Measurements from ENCODE around the gene KLF7.

The KLF7 gene

DNA sequence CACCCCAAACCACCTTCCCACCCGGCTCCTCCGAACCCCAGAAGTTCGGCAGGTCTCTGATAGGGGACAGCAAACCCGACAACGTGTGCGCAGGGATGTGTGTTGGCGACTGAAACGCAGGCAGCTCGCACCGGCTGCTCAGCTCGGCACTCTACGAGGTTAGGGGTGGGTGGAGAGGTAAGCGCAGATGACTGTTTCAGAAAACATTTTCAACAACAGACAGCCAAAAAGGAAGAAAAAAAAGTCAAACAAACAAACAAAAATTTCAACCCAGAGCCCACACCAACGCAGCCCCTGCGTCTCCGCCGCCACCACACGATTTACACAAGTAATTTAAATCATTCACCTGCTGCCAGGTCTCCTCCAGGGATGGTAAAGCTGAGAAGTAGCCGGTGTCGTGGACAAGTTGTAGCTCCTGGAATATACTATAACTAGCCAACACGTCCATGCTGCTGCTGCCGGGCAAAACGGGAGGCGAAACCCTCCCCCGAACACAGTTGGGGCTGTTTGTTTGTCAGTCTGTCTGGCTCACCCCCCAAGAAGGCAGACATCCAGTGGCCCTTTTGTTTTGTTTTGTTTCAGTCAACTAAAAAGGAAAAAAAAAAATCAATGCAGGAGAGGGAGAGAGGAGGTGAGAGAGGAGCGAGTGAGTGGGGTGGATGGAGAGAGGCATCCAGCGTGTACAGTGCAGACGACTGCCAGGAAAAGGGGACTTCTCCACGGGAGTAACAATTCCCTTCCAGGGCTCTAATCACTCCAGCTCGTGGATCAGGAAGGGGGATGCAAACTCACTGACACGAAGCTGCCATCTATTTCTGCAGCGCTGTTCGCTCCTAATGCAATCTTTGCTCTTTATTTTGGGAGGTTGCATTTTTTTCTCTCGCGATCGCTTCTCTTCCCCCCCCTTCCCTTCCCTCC is at the start of gene KLF7:
Gene KLF7, minus strand, starts transcription at position 828 of the 918 bp plus-strand sequence. Its CDS starts 380 bp downstream, at position 448.
- DNase-seq (ENCODE audit: low read depth), result peak; percentile 40

GRCh38 chr2:207215308-207215707 is 49.6 kb upstream of the KLF7 start:
- DNase-seq (ENCODE audit: low read depth), result no peak

DNA sequence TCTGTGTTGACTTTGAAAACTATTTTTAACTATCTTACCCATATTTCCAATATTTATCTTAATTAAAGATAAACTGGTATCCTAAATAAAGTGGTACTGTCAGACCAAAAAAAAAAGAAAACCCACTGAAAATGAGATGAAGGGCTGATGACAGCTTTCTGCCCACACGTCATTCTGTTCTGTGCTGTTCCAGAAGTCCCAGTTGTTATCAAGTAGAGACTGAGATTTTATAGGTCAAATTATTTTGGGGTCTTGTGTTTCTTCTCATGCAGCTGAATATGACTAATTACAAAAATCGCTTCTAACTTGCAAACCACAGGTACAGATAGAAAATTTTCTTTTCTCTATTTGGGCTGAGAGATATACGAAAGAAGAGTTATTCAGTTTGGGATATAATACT is 48.7 kb upstream of the KLF7 start:
- no peak for DNase-seq (ENCODE audit: low read depth)

DNA sequence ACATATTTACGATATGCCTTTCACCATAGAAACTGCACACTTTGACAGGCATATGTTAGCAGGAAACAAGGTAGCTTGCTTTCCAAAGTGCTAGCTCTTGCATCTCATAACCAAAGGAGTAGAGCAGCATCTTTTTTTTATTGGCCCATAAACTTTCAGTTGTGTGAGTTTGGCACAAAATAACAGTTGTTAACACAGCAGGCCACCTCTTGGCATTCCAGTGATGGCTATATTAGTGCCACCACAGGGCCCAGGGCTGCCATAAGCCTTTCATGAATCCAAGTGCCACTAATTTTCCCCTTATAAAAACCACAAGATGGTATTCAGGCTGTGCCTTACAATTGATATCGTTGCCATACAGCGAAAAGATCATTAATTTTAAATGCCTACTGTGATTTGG is 40.3 kb upstream of the KLF7 start:
- DNase-seq (ENCODE audit: low read depth), result no peak

DNA sequence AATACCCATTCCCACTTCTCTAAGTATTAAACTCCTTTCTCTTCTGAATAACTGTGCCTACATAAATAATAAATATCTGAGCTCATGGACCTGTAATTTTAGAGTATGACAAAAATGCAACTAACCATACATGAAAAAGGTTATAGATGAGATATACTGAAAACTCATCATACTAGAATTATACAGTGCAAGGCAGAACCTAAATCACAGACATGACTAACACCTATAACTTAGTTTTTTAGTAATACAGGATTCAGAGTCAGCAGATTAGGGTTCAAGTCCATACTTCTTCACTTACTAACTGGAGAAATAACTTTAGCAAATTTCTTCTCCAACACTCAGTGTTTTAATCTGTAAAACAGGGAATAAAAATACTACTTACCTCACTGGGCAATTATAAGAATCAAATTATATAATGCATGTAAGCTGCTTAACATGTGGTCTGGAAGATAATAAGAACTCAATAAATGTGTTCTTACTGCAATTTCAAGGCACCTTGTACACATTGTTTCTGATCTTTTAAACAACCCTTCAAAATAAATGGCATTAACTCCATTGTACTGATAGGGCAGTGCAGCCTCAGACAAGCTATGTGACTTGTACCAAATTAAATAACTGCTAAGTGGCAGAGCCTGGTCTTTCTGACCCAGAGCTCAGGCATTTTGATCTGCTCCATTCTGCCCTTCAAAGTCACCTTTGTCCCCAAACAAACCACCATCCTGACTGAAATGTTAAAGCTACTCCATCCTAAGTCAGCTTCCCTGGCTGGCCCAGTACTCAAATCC is 39.6 kb upstream of the KLF7 start:
- DNase-seq (ENCODE audit: low read depth), result no peak

DNA sequence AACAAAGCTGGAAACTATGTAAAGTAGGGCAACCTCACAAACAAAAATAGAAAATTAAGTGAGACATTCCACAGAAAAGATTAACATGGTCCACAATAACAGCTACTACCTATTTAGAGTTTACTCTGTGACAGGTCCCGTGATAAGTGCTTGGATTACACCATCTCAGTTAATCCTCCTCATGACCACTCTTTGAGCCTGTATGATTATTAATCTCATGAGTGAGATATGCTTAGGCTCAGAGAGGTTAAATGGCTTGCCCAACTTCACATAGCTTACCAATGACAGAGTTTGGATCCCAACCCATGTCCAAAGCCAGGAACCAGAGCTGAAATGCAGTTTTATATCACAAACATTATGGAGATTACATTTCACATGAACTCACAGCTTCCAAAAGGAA is 37.3 kb upstream of the KLF7 start:
- no peak for DNase-seq (ENCODE audit: low read depth)

- no peak for DNase-seq (ENCODE audit: low read depth)
Observed at GRCh38 chr2:207202645-207203044, 36.9 kb upstream of the KLF7 start.

GRCh38 chr2:207201416-207201815 is 35.7 kb upstream of the KLF7 start:
- DNase-seq (ENCODE audit: low read depth), result no peak

DNA sequence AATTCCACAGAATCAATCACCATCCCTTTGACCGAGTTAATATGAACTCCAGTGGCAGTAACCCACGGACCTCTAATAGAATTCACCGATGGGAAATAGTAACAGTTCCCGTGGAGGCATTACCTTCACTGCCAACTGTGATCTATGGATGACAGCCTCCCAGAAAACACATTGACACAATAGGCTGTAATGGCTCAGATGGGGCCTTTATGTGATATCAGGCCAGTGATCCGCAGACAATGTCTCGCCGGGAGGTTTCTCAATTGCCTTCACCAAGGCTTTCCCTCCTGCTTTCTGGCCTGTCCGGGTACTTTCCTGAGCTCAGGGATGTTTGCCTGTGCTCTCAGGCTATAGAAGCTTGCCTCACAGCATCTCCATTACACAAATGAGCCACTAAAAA is 34.4 kb upstream of the KLF7 start:
- DNase-seq (ENCODE audit: low read depth), result no peak

- DNase-seq (ENCODE audit: low read depth), result no peak
Observed at GRCh38 chr2:207194028-207194427, 28.3 kb upstream of the KLF7 start.

DNA sequence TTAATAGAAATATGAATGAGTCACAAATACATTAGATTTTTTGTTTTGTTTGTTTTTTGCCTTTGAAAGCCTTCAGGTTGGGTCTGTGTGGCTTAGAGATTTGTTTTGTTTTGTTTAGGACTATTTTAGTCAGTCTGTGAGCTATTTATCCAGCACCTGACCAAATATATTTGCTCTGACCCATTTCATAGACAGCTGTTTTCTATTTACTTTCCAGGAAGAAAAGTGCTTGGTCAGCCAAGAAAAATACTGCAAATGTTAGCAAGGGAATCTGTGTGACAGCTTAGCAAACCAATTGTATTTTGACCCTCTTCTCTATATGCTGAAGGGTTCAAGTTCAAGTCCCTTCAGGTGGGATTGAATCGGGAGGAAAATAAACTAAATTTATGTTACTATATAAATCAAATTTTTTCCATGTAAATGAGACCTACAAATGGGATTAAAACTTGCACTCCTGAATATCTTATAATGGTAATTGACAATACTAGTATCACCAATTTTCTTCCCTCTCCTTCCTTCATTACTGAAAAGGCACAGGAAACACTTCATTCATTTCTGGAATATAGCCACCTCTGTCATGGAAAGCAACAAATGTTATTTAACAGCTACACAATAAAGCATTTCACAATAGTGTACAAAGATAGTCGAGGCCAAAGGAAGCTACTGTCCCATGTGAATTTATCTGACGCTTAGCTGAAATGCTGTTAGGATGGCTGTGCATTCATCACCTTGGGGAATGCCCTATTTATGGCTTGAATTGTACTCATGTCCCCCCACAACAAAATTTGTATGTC is 23.1 kb upstream of the KLF7 start:
- DNase-seq (ENCODE audit: low read depth), result no peak

- DNase-seq (ENCODE audit: low read depth), result no peak
Observed at GRCh38 chr2:207185372-207185771, 19.6 kb upstream of the KLF7 start.

- no peak for DNase-seq (ENCODE audit: low read depth)
Observed at GRCh38 chr2:207184768-207185167, 19.0 kb upstream of the KLF7 start.

DNA sequence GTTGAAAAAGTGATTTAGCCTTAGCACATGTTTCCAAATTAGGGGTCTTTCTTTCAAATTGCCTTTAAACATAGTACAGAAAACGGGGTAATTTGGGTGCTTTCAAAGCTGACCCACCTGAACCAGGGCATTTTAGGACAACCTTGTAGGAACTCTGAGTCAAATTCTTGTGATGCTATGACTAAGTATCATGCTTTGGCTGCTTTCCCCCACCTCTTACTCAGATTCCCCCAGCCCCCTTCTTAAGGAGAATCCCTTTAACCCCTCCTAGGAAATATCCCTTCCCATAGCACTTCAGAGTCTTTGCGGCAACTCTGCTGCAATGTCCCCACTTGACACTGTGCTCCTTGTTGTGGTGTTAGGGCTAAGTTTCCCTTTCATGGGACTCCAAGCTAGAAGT is 18.6 kb upstream of the KLF7 start:
- DNase-seq (ENCODE audit: low read depth), result no peak

- DNase-seq (ENCODE audit: low read depth), result no peak
Observed at GRCh38 chr2:207183506-207183905, 17.8 kb upstream of the KLF7 start.

DNA sequence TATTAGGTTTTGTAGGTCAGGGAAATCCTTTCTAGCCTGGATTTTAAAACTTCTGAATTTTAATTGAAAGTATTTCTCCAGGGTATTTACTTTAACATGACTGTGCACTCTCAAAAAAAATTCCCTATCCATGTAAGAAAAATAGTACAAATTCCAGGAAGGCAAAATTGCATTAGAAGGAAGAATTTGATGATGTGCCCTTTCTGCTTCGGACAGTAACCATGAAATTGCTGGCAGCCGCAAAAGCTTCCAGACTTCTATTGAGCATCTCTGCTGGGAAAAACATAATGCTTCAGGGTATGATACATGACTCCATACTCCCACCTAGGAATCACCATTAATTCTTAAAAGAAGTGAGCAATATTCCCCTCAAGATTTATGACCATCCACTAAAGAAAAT is 17.2 kb upstream of the KLF7 start:
- no peak for DNase-seq (ENCODE audit: low read depth)

- no peak for DNase-seq (ENCODE audit: low read depth)
Observed at GRCh38 chr2:207181526-207182274, 16.0 kb upstream of the KLF7 start.

DNA sequence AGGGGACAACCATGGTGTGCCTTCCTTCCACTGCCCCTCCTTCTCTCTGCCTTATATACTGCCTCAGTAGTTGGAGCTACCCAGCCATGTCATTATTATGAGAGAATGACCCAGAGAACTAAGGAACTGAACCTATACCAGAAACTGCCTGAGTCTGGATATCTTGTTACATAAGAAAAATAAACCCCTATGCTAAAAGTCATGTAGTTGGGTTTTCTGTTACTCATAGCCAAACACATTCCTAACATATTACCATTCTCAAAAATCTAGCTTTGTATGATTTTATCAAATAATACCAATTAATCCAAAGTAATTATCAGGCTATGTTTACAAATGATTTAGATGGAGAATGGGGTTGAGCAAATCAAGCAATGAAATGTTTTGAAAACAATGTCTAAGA is 15.0 kb upstream of the KLF7 start:
- no peak for DNase-seq (ENCODE audit: low read depth)

DNA sequence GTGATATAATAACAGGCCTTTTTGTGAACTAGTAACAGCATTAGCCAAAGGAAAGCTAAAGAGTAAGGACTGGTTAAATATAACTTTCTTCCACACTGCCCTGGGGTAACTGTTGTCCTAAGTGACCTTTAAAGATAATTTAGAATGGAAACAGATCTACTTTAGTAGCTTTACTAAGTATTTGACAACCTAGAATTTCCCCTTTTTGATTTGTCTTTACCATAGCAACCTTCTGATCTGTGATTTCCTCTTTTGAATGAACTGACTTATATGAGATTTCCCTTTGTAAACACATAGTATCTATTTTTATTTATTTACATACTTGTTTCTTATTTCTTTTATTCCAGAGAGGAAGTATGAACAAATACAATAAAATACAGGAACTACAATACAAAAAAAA is 10.5 kb upstream of the KLF7 start:
- no peak for DNase-seq (ENCODE audit: low read depth)

- no peak for DNase-seq (ENCODE audit: low read depth)
Observed at GRCh38 chr2:207173641-207174040, 7.9 kb upstream of the KLF7 start.

GRCh38 chr2:207167099-207167923 is 1.6 kb upstream of the KLF7 start:
- DNase-seq (ENCODE audit: low read depth), result no peak

Measured in activated T-helper 9 cell treated with anti-CD3 and anti-CD28 coated beads, Interleukin-2, amount 50 U/mL, for 16 hours (primary cell).